OCI-LY7 (cell line): Measurements from ENCODE around the gene PHIP. TPM values are rescaled to one million over a fixed set of nuclear protein-coding genes. Genes with fewer than 3 reads are reported as not detected.

Source experiments
- BruUV-seq: library from RNA; stranded (reverse); fragments of 400-500 nt; replicated peaks from 2 replicates; lab custom pipeline; 2021; lab: Mats Ljungman, UMichigan
- CTCF ChIA-PET: fragments of 300-600 bp; sonication (Branson Sonifier 250); formaldehyde crosslinking; loops from one replicate; lab custom pipeline; 2022; ENCODE audit warnings: antibody characterized with exemption; ENCODE audit not compliant: unreplicated experiment; lab: Charles Lee
- POLR2A ChIA-PET: fragments of 300-600 bp; sonication (Branson Sonifier 250); formaldehyde crosslinking; loops from one replicate; lab custom pipeline; 2022; ENCODE audit warnings: antibody characterized with exemption; lab: Charles Lee
- DNase-seq: peaks from one replicate; pipeline ENCODE4 v3.0.0-alpha.2; 2015; ENCODE audit warnings: low spot score
- H2AFZ ChIP-seq: fragments of 200-600 bp; sonication (generic), shearing (Covaris generic); 2 replicates; pipeline ENCODE4 v1.6.1; 2014; ENCODE audit warnings: mild to moderate bottlenecking, antibody characterized with exemption, low read length, moderate library complexity
- H3K27ac ChIP-seq: fragments of 200-600 bp; sonication (generic); 2 replicates; pipeline ENCODE4 v1.5.1; 2014; ENCODE audit warnings: mixed run types, low read depth, mild to moderate bottlenecking, moderate library complexity, low read length, inconsistent platforms; ENCODE audit not compliant: poor library complexity, severe bottlenecking
- H3K36me3 ChIP-seq: fragments of 200-600 bp; sonication (generic); 2 replicates; pipeline ENCODE4 v1.6.1; 2014; ENCODE audit warnings: mild to moderate bottlenecking, antibody characterized with exemption, low read length, moderate library complexity, mixed read lengths; ENCODE audit not compliant: insufficient read depth
- H3K4me1 ChIP-seq: fragments of 200-600 bp; sonication (generic); 2 replicates; pipeline ENCODE4 v1.5.1; 2014; ENCODE audit warnings: mild to moderate bottlenecking, low read length; ENCODE audit not compliant: insufficient read depth, poor library complexity, severe bottlenecking
- H3K4me2 ChIP-seq: fragments of 200-600 bp; sonication (generic); 2 replicates; pipeline ENCODE4 v1.6.1; 2014; ENCODE audit warnings: mild to moderate bottlenecking, low read length
- H3K4me3 ChIP-seq: fragments of 200-600 bp; sonication (generic); 2 replicates; pipeline ENCODE4 v1.5.1; 2014; ENCODE audit warnings: mild to moderate bottlenecking, low read depth, low read length; ENCODE audit not compliant: poor library complexity, severe bottlenecking
- H3K79me2 ChIP-seq: fragments of 200-600 bp; sonication (generic); 2 replicates; pipeline ENCODE4 v1.6.1; 2016; ENCODE audit warnings: low read depth, mild to moderate bottlenecking, low read length, moderate library complexity, mixed read lengths; ENCODE audit not compliant: insufficient read depth
- H3K9me2 ChIP-seq: fragments of 200-600 bp; sonication (generic); 2 replicates; pipeline ENCODE4 v1.6.1; 2016; ENCODE audit warnings: mild to moderate bottlenecking, low read length, mixed read lengths; ENCODE audit not compliant: insufficient read depth
- H3K9me3 ChIP-seq: fragments of 200-600 bp; sonication (generic); 2 replicates; pipeline ENCODE4 v1.6.1; 2014; ENCODE audit warnings: mild to moderate bottlenecking, mixed run types, low read length, mixed read lengths
- H4K20me1 ChIP-seq: fragments of 200-600 bp; sonication (generic); 2 replicates; pipeline ENCODE4 v1.6.1; 2014; ENCODE audit warnings: mild to moderate bottlenecking, antibody characterized with exemption, low read length, moderate library complexity, mixed read lengths; ENCODE audit not compliant: insufficient read depth
- CTCF ChIP-seq: fragments of 200-600 bp; sonication (generic); conservative IDR thresholded peaks from 2 replicates; pipeline ENCODE4 v1.5.1; 2014; ENCODE audit warnings: mild to moderate bottlenecking, antibody characterized with exemption, low read length, moderate library complexity, mixed read lengths
- EZH2phosphoT487 ChIP-seq: fragments of 200-600 bp; sonication (generic); IDR thresholded peaks from 2 replicates; pipeline ENCODE4 v1.6.1; 2018; ENCODE audit warnings: low read depth, borderline replicate concordance, mild to moderate bottlenecking, mixed run types, antibody characterized with exemption, low read length, moderate library complexity, mixed read lengths
- intact Hi-C: fragments of 100-400 bp; cut with micrococcal nuclease; formaldehyde crosslinking; loops from one replicate; pipeline ENCODE4 v1.10.0; 2022; ENCODE audit not compliant: unreplicated experiment
- total RNA-seq, 2 experiments: library from RNA; depleted of rRNA in 1 of 2; stranded (reverse); fragments of >200 nt in 1 of 2; shearing (Covaris generic) in 1 of 2; gene quantifications; 2 replicates each; pipeline ENCODE4 v1.2.3, GENCODE V29; 2014 to 2022

The PHIP gene
- total RNA-seq, 2 experiments from 2014 or later: 32.1 to 46.6 TPM

- H3K4me3 ChIP-seq: no peak overlapping the region
- H3K79me2 ChIP-seq: peaks cover 79% of the 10 kb centered on the region
- TF ChIP-seq CTCF (no peak), EZH2phosphoT487 (no peak)
- H3K9me2 ChIP-seq: no peaks in the 10 kb centered on the region
- CTCF ChIA-PET: no interaction called here
- POLR2A ChIA-PET: interaction anchor here (0.6 to 2.7 kb wide), 4 partner anchors 12 to 85 kb away, joined by 3 to 14 read pairs (median 4); no protein-coding TSS in a partner anchor
- BruUV-seq: no TSS peak
- H3K4me1 ChIP-seq: peaks cover 11% of the 10 kb centered on the region
- H3K36me3 ChIP-seq: peaks cover 95% of the 10 kb centered on the region
- H2AFZ ChIP-seq: no peak overlapping the region
- intact Hi-C loops: no loop called here
- H3K27ac ChIP-seq: no peak overlapping the region
- DNase-seq: no peak
- H3K9me3 ChIP-seq: no peaks in the 10 kb centered on the region
- H3K4me2 ChIP-seq: peak overlapping the region; percentile 5; the same call in 1 of the 2 replicates
- peaks cover 12% of the 10 kb centered on the region; the same call in 1 of the 2 replicates for H4K20me1 ChIP-seq
Measured at GRCh38 chr6:79042088-79042798, 35.8 kb downstream of the PHIP start.

GRCh38 chr6:79040083-79040482 is 38.0 kb downstream of the PHIP start:
- H3K36me3 ChIP-seq: peaks cover 95% of the 10 kb centered on the region
- no peaks in the 10 kb centered on the region for H3K9me3 ChIP-seq
- peaks cover 76% of the 10 kb centered on the region for H3K79me2 ChIP-seq
- no peak overlapping the region for H3K4me3 ChIP-seq
- H3K27ac ChIP-seq: no peak overlapping the region
- no TSS peak for BruUV-seq
- H4K20me1 ChIP-seq: peaks cover 13% of the 10 kb centered on the region; the same call in 1 of the 2 replicates
- H3K9me2 ChIP-seq: no peaks in the 10 kb centered on the region
- no peak overlapping the region for H2AFZ ChIP-seq
- H3K4me1 ChIP-seq: peaks cover 11% of the 10 kb centered on the region
- no peak overlapping the region for H3K4me2 ChIP-seq
- CTCF ChIA-PET: no interaction called here
- no peak for DNase-seq
- POLR2A ChIA-PET: no interaction called here
- no peak for TF ChIP-seq EZH2phosphoT487
- TF ChIP-seq CTCF: no peak
- intact Hi-C loops: no loop called here

- intact Hi-C loops: no loop called here
- DNase-seq: no peak
- ChIA-PET CTCF (no interaction called here), POLR2A (no interaction called here)
- peaks cover 10% of the 10 kb centered on the region for H3K4me1 ChIP-seq
- no peak overlapping the region for H3K4me2 ChIP-seq
- H3K36me3 ChIP-seq: peaks cover 97% of the 10 kb centered on the region
- no peaks in the 10 kb centered on the region for H3K9me3 ChIP-seq
- BruUV-seq: no TSS peak
- H2AFZ ChIP-seq: no peak overlapping the region
- 0 out of 2 replicates have a peak, but pooled peaks cover 9% of the 10 kb centered on the region for H4K20me1 ChIP-seq
- no peaks in the 10 kb centered on the region for H3K9me2 ChIP-seq
- H3K79me2 ChIP-seq: peaks cover 72% of the 10 kb centered on the region
- H3K27ac ChIP-seq: no peak overlapping the region
- no peak for TF ChIP-seq EZH2phosphoT487
- no peak for TF ChIP-seq CTCF
- H3K4me3 ChIP-seq: no peak overlapping the region
Measured at GRCh38 chr6:79038061-79038460, 40.0 kb downstream of the PHIP start.
